ENCODE results near the gene STXBP5L.

DNA sequence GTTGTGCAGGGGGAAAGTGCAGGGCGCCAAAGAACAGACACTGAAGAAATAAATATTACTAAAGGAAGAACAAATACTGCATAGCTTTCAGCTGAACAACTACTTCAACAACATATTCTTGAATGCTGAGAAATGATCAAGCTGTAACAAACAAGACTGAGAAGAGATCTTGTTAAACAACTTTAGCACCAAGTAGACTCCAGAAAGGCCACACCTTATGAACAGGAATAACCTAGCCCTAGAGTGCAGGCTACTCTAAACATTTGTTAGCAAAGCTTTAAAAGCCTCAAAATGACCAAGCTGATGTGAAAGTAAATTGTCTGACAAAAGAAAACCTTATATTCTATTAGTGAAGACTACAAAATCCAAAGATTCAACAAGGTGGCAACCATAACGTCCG, 554.6 kb downstream of the STXBP5L start:
- TF ChIP-seq, protein P1, sequence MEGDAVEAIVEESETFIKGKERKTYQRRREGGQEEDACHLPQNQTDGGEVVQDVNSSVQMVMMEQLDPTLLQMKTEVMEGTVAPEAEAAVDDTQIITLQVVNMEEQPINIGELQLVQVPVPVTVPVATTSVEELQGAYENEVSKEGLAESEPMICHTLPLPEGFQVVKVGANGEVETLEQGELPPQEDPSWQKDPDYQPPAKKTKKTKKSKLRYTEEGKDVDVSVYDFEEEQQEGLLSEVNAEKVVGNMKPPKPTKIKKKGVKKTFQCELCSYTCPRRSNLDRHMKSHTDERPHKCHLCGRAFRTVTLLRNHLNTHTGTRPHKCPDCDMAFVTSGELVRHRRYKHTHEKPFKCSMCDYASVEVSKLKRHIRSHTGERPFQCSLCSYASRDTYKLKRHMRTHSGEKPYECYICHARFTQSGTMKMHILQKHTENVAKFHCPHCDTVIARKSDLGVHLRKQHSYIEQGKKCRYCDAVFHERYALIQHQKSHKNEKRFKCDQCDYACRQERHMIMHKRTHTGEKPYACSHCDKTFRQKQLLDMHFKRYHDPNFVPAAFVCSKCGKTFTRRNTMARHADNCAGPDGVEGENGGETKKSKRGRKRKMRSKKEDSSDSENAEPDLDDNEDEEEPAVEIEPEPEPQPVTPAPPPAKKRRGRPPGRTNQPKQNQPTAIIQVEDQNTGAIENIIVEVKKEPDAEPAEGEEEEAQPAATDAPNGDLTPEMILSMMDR (IDR thresholded peaks at IDR 0.05): no peak
- TF ChIP-seq POLR2AphosphoS5 (IDR thresholded peaks at IDR 0.05): no peak
- TF ChIP-seq EP300 (IDR thresholded peaks at IDR 0.05): no peak
- no peak for TF ChIP-seq POLR2A (IDR thresholded peaks at IDR 0.05)
